Left ventricle myocardium superior (tissue), 1 donor: ENCODE data around the gene ST8SIA2. TPM values are rescaled to one million over a fixed set of nuclear protein-coding genes. Genes with fewer than 3 reads are reported as not detected.
A peak's percentile ranks its signal among the peaks of the same experiment; 100 is the strongest.

Experiments
- ATAC-seq: fragments of 200-7000 bp; cut with Tn5 transposase; one replicate; pipeline ENCODE4 v1.9.1; 2020; ENCODE audit warnings: mild to moderate bottlenecking, moderate library complexity
- DNase-seq: peaks from one replicate; pipeline ENCODE4 v3.0.0-alpha.2; 2020
- intact Hi-C: fragments of 100-400 bp; cut with micrococcal nuclease; formaldehyde crosslinking; loops from one replicate; pipeline ENCODE4 v1.11.0; 2022
- total RNA-seq: library from RNA; stranded (reverse); fragmentation: NEBNext Ultra II Directional; extraction: Animal tissue kit (Norgen Biotek cat#: 25700); gene quantifications from one replicate; pipeline ENCODE4 v1.2.1, GENCODE V29; 2021
- donor health status: DM: no; HTN: yes; CAD: no; lungs with severe emphysema.

The ST8SIA2 gene
- total RNA-seq, 1 donor from 2014 or later: 3.0 TPM

DNA sequence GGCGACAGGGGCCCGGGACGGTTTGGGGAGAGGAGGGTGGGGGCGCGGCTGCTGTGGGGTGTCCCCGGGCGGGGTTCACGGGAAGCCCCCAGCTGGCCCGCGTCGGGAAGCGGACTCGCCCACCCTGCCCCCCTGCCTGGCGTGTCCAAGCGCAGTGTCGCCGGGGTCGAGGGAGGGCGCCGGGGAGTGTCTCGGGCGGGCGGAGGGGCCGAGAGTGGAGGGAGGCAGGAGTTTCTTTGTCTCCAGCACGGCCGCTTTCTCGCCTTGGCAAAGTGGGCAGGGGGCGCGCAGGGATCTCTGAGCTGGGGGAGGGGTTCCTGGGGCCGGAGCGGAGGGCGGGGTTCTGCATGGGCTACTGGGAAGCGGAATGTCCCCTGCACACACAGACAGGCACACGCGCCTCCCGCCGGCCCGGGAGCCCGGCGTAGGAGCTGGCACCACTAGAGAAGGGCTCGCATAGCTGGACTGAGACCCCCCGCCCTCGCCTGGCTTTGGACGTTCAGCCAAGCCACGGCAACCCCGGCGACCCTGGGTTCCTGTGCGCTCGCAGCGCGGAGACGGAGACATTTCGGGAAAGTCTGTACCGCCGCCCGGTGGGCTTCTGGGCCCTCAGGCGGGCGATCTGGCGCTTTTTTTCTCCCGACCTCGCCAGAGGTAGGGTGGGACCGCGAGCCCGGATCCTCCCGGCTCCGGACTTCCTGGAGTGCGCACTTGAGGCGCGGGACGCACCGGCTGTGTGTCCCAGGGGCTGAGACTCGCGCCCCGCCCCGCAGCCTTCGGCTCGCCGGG lies 822 bp downstream of the ST8SIA2 start:
- intact Hi-C loops: no loop called here
- DNase-seq (no peak), ATAC-seq (peak; percentile 55)

DNA sequence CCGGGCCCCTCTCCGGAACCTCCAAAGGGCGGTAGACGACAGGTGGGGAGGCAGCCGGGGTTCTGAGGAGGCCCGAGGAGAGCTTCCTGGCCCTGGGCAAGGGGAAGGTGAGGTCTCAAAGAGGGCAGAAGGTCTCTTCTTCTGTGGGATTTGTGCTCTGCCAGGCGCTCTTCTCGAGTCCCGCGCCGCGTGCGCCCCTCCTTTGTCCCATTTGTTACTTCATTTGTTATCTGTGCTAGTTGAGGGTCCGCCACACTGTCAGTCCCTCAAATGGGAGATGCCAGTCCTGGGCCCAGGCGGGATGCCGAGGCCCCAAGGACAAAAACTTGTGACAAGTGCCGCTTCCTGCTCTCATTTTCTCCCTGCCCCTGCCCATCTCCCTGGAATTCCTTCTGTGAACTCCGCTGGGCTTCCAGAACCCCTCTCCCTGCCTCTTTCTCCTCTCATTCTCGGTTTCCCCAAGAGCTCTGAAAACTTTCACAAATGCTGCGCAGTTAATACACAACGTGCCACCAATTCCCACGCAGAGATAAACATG lies 1.5 kb downstream of the ST8SIA2 start:
- intact Hi-C loops: no loop called here
- DNase-seq (no peak), ATAC-seq (no peak)

DNA sequence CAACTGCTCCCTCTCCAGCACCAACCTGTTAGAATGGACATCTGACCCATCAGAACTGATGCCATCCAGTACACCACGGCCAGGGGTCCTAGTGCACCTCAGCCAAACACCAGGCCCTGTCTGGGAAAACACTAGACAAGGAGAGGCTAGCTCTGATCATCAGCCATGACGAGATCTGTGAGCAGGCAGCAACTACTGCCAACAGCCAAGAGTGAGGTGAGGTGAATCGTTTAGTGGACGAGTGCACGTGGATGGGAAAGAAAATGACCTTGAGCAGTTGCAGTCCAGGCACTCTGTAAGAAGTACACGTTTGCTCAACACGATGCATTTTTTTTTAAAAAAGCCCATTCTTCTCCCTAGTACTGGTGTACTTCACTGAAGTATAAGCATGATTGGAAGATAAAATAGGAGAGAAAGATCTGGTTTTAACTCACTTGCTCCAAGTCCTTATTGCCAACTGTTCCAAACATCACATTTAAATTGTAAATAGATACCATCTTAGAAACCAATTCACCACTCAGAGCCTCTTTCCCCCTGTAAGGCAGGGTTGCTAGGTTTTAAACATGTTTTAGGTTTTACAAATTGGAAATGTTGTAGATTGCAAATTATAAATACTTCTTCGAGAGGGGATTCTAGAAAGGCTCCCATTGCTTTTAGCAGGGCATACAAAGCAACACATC lies 5.7 kb downstream of the ST8SIA2 start:
- ATAC-seq (peak; percentile 50), DNase-seq (no peak)
- intact Hi-C loops: no loop called here

DNA sequence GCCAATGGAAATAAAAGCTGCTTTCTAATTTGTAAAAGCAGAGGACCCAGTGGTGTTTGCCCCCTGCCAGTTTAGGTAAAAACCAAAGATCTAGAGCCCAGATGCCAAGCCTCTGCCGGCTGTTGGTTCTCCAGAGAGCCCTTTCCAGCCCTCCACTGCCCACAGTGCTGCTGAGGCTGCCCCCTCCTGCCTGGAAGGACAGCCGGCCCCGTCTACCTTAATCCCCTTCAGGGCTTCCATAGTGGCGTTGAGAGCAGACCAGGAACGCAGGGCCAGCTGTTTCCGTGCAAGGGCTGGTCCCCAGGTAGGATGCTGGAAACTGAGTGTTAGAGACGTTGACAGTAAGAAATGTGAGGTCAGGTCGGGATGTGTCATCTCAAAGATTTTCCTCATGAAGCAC lies 6.9 kb downstream of the ST8SIA2 start:
- intact Hi-C loops: no loop called here
- DNase-seq: no peak
- no peak for ATAC-seq

DNA sequence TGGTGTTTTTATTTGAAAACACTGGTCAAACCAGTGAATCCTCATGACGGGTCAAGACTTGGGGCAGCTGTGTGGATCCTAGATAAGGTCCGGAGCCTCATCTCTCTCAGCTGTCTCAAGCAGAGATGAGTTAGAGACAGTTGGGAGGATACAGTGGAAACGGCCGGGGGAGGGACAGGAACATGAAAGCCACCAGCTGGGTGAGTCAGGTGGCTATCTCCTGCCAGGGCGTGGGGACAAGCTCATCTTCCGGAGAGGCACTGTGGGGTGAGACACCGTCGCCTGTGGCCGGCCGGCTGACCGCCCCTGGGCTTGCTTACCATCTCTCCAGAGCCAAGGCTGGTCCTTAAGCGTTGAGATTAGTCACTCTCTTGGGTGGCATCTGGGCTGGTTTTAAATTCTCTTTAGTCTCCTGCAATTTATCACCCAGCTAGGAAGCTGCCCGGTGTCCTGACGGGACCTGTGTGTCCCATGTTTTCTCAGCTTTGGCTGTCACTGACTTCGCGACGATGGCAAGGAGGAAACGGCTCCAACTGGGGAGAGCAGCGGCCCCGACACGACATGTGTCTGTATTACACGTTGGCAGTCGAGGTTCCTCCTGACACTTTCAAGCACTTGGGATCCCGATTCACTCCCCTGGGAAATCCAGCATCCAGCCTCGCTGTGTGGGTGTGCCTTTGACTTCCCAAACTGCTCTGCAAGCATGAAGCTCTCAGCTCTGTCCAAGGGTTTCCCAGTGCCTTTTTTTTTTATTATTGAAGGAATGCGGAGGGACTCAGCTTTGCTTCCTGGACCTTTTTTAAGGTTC lies 7.5 kb downstream of the ST8SIA2 start:
- no peak for ATAC-seq
- intact Hi-C loops: no loop called here
- no peak for DNase-seq

DNA sequence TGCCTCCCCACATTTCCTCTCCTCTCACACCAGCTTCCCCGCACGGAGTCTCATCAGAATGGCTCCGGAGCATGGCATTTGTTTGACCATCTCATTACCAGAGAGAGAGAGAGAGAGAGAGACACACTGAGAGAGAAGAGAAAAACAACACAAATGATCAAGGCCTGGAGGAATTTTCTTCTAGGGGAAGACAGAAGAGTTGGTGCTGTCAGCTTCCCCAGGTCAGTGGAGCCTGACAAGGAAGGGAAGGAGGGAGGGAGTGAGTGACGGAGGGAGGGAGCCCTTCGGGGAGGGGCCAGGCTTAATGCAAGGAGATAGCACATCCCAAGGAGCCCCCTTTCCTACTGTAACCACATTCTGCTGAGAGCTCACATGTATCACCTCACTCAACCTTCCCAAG lies 9.1 kb downstream of the ST8SIA2 start:
- intact Hi-C loops: no loop called here
- ATAC-seq (no peak), DNase-seq (no peak)

DNA sequence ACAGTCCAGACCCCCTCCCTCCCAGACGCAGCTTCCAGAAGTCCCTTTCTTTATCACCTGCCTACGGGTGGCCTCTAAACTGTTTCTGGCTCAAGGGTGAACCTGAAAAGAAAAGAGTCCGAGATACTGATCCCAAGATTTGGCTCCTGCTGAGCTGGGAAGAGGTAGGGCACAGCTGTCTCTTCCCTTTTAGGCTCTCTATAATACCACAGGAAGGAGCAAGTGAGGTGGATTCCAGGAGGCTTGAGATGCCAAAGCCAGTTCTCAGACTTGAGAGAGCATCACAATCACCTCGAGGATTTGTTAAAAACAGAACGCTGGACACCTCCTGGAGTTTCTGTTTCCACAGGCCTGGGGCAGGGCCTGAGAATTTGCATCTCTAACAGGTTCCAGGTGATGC lies 12.3 kb downstream of the ST8SIA2 start:
- ATAC-seq (no peak), DNase-seq (no peak)
- intact Hi-C loops: no loop called here

DNA sequence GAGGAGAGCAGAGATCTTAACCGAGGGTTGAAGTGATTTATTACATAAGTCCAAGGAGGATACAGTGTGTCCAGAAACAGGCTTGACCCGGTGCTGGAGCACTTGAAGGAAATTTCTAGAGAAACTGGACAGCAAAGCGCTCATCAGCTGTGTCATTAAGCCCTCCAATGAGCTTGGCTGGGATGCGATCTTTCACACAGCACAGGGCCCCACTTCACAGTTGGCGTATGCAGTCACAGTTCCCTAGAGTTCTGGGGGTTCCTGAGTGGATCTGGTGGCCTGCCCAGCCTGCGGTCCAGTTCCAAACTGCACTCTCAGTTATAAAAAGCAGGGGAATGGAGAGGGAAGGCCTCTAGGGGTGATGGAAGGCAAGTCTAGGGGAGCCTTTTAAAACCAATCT lies 13.6 kb downstream of the ST8SIA2 start:
- ATAC-seq (peak; percentile 42), DNase-seq (no peak)
- intact Hi-C loops: no loop called here

DNA sequence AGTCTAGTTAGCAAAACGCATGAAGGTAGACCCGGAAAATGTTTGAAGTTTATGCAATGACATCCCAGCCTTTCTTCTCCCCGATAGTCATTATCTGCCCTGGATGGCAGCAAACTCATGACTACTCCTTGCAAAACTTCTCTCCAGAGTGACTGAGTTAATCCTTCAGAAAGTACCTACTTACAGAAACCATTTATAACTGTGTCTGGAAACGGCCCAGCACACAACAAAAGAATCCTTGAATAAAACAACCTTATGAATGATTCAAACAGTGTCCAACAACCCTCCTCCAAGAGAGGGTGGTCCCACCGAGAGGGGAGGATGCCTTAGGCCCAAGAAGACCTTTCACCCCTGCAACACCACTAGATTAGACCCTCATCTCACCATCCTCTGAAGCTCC lies 14.2 kb downstream of the ST8SIA2 start:
- intact Hi-C loops: no loop called here

DNA sequence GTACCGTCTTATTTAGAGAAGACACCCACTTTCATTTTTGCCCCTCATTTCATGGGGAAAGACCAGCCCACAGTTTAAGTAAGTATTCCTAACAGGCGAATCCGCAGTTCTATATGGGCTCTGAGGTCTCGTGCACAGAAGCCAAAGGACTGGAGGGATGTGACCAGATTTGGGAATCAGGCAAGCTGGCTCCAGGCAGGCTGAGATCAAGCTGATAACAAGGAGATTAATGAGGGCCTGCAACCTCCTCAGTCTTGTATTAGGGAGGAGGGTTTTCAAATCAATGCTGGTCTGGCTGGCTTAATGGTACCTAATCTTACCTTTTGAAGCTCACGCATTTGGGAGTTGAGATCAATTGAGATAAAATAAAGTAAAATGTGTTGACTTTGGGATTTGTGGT lies 15.3 kb downstream of the ST8SIA2 start:
- ATAC-seq (no peak), DNase-seq (no peak)

More for the DNA sequence above, 14.2 kb downstream of the ST8SIA2 start:
- ATAC-seq (no peak), DNase-seq (no peak)

DNA sequence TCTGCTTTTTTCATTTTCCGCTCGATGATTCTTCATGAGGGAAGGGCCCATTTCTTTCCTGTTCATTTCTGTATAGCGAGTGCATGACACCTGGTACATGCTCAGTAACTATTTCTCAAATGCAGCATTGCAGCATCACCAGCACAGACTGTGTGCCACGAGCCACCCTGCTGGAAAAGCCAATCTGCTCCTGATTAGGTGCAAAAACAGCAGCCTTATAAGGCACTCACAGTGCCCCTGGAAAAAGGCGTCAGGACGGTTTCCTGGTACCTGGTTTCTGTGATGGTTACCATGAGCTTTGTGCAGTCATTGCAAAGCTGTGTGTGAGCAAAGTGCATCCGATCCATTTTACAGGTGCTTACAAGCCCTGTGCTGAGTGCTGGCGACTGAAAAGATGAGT lies 15.8 kb downstream of the ST8SIA2 start:
- no peak for ATAC-seq
- DNase-seq: no peak
- intact Hi-C loops: no loop called here

More for the DNA sequence above, 15.3 kb downstream of the ST8SIA2 start:
- intact Hi-C loops: no loop called here

DNA sequence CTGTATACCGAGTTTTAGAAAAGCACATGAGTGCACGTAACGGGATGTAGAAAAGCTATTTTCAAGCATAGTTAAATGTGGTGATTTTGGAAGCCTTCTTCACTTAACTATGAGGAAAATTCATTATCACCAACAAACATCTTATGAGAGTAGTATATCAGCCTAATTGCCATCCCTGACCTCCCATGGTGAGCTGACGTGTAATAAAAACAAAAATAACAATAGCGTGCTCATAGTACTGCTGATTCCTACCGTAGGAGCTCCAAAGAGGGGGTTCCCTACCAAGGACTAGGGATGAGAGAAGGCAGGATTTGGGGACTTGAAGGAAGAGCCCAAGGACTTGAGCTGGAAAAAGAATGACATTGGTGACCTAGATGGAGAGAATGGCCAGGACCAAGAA lies 16.9 kb downstream of the ST8SIA2 start:
- intact Hi-C loops: no loop called here
- DNase-seq (no peak), ATAC-seq (no peak)

DNA sequence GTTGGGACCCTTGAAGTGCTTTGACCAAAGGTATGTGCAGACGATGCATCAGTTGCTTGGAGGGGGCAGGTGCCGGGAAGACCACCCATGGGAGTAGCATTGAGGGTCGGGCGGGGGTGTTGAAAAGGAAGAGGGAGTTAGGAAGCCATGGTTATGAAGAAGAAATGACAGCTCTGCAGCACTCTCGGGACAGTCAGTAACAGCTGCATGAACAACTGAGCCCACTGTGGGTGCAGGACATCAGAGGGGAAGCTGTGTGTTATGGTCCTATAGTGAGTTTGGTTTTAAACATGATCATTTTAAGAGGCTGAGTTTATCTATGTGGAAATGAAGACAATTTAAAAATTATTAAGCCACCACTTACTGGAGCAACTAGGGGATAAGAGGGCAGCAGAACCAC lies 17.6 kb downstream of the ST8SIA2 start:
- ATAC-seq: no peak
- intact Hi-C loops: no loop called here
- DNase-seq: no peak

DNA sequence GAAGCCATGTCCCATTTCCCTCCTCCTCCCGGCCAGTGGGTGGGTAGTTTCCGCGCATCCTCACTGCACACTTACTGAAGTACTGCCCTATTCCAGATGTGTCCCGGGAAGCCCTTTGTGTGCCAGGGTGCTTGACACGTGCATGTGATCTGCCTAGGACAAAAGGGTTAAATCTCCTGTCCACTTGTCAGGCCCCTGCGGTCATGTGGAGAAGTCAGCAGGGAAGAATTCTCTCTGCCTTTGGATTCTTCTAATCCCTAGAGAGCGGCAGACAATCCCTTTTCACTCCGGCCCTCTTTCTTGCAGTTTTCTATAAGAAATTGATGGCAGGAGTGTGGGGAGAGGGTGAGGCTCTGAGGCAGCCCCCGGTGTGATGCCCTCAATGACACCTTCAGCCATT lies 19.8 kb downstream of the ST8SIA2 start:
- intact Hi-C loops: no loop called here
- no peak for ATAC-seq
- DNase-seq: no peak

DNA sequence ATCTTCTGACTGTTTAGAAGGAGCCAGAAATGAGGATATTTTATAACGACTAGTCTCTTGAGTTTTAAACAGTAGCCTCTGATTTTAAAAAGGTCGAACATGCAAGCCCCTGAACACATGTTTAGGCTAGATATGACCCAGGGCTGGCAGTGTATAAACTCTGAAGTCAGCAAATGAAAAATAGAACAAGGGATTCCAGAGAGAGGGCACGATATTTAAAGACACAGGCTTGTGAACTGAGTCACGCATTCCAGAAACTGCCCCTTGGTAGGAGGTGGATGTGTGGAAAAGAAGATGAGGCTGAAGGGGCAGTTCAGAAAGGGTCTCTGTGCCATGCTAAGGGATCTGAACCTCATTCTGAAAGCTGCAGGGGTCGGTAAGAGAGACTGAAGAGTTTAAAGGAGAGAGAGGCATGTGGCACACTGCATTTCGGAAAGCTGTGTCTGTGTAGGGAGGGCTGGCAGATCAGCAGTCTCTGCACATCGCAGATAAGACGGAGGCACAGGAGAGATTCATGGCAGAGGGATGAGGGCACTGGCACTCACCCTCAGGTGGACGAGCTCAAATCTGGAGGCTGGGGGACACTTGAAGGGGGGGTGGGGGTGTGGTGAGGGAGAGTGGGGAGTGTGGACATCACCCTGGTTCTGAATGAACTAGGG lies 22.1 kb downstream of the ST8SIA2 start:
- intact Hi-C loops: no loop called here
- no peak for DNase-seq
- peak; percentile 87 for ATAC-seq

DNA sequence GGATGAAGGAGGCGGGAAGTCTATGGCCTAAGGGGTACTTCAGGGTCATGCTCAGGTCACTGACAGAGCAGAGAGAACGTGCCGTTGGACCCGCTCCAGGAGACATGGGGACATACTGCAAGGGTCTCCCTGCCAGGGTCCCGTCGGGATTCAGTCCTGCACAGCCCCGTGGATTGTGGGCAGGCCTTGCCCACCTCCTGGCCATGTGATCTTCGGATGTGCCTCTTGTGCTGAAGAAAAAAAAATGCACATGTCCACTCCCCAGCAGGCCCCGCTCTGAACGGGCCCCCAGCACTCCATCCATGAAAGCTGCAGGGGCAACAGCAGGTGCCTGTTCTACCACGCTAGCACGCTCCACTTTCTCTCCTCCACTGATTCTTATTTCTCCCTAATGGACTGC lies 22.9 kb downstream of the ST8SIA2 start:
- ATAC-seq: peak; percentile 25
- intact Hi-C loops: no loop called here
- DNase-seq: no peak

DNA sequence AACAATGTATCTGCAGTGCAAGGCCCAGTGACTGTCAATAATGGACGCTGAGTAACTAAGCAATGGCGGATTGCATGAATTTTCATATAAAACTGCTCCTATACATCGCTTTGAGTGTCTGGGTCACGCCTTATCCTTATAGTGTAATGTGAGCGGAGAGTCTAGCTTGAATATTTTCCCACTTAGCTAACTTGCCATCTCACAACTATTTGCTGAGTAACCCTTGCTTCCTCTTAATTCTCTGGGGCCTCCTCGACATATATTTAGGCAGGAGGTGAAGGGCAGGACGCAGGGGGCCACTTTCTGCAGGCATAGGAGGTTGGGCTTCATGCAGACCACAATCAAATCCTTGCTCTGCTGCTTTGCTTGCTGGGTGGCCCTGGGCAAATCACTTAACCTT lies 24.0 kb downstream of the ST8SIA2 start:
- no peak for ATAC-seq
- DNase-seq: no peak
- intact Hi-C loops: no loop called here

DNA sequence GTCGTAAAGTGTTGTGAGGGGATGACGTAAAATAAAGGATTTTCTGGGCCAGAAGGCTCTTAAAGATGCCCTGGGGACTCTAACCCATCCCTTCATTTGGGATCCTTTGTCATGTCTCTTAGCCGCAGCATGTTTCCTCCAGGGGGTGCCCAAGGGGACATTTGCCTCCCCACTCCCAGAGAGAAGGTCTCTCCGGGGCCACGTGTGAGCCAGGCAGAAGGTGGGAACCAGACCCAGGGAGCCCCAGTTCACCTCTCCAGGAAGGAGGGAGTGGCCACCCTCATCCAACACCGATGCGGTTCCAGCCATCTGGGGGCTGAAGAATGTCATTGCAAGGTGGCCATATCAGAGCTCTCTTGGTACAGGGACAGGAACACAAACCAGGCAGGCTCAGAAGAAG lies 25.2 kb downstream of the ST8SIA2 start:
- intact Hi-C loops: no loop called here
- no peak for DNase-seq

DNA sequence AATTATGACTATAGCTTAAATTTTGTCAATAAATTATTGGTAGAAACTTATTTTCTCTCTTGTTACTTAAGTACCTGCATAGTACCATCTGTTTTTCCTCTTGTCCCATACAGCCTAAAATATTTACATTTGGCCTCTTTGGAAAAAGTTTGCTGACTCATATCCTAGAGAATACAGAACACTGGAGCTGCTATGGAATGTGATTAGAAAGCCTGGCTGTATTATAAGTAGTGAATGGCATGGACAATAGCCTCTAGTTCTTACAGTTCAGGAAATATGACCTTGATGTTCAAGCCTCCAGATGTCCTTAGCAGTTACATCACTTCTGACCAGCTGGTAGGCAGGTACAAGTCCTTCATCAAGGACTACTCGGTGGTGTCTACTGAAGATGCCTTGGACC lies 28.3 kb downstream of the ST8SIA2 start:
- DNase-seq (no peak), ATAC-seq (no peak)
- intact Hi-C loops: no loop called here

More for the DNA sequence above, 25.2 kb downstream of the ST8SIA2 start:
- no peak for ATAC-seq
